Measurements from ENCODE around the gene MAFF. TPM values are rescaled to one million over a fixed set of nuclear protein-coding genes. Genes with fewer than 3 reads are reported as not detected.

The MAFF gene
- total RNA-seq, 1 experiment from 2014 or later, result 26.0 TPM

- no peak overlapping the region for H3K27ac ChIP-seq (ENCODE audit: low read depth, low read length)
- H3K9me2 ChIP-seq (ENCODE audit: insufficient read depth), result no peaks in the 10 kb centered on the region
- TF ChIP-seq MAX (IDR thresholded peaks at IDR 0.05), result no peak
- no peak for TF ChIP-seq CTCF (IDR thresholded peaks at IDR 0.05 in 2 of 3, conservative IDR thresholded peaks at IDR 0.05 in 1 of 3; ENCODE audit: borderline replicate concordance in 1 of 3, insufficient read depth in 1 of 3, low read depth in 2 of 3, low read length in 2 of 3)
- no peak for TF ChIP-seq ZBTB33 (IDR thresholded peaks at IDR 0.05; ENCODE audit: extremely low read depth, insufficient replicate concordance, low read length)
- no peak for TF ChIP-seq ATF3 (IDR thresholded peaks at IDR 0.05)
- no peak for TF ChIP-seq ELF1 (IDR thresholded peaks at IDR 0.05; ENCODE audit: borderline replicate concordance, low read depth)
- BruUV-seq (replicated peaks), result no TSS peak
- H3K4me2 ChIP-seq (ENCODE audit: low read length), result no peak overlapping the region
- ChIA-PET RAD21 (ENCODE audit: low non-redundant PET in 1 of 2, low total read pairs in 2 of 2, uncharacterized antibody in 2 of 2, unreplicated experiment in 2 of 2) (no interaction called here), CTCF (no interaction called here), POLR2A (no interaction called here)
- no peaks in the 10 kb centered on the region for H3K27me3 ChIP-seq (ENCODE audit: insufficient read depth, low read length)
- H2AFZ ChIP-seq (ENCODE audit: low read depth, low read length, poor library complexity, severe bottlenecking), result no peak overlapping the region
- peaks cover 68% of the 10 kb centered on the region for H3K79me2 ChIP-seq (ENCODE audit: insufficient read depth, low read length)
- intact Hi-C loops (cut with micrococcal nuclease), result no loop called here
- peaks cover 5 to 6% of the 10 kb centered on the region in 2 experiments; a peak in 2 of 4 replicates for H3K4me1 ChIP-seq (ENCODE audit: control insufficient read depth in 1 of 2, insufficient read depth in 2 of 2, low read length in 2 of 2)
- no peaks in the 10 kb centered on the region for H3K9me3 ChIP-seq (ENCODE audit: control insufficient read depth in 1 of 2, insufficient read depth in 1 of 2, low read depth in 1 of 2, low read length in 2 of 2)
- H4K20me1 ChIP-seq (ENCODE audit: insufficient read depth), result peaks cover 4% of the 10 kb centered on the region; the same call in 1 of the 2 replicates
- no peak for ATAC-seq
- H3K36me3 ChIP-seq (ENCODE audit: control insufficient read depth in 1 of 2, insufficient read depth in 2 of 2, low read length in 2 of 2), result no peaks in the 10 kb centered on the region
- DNase-seq (ENCODE audit: low read depth, low spot score), result no peak
- H3K4me3 ChIP-seq (replicated peaks in 1 of 2; ENCODE audit: low read depth in 1 of 2, low read length in 2 of 2), result no peak overlapping the region
- H3K9ac ChIP-seq (ENCODE audit: low read length), result no peak overlapping the region
These were observed 56.0 kb downstream of the MAFF start for GRCh38 chr22:38257650-38258250.
